ENCODE data around the gene OS9.

Gene OS9

GRCh38 chr12:57767876-57768275, 73.9 kb downstream of the OS9 start:
- no peak for DNase-seq

- no peak for DNase-seq
Observed at GRCh38 chr12:57769594-57769993, 75.7 kb downstream of the OS9 start.

GRCh38 chr12:57770734-57771133, 76.8 kb downstream of the OS9 start:
- DNase-seq = no peak

Data from EL (cell line).